ENCODE data around the gene BSND. TPM values are rescaled to one million over a fixed set of nuclear protein-coding genes. Genes with fewer than 3 reads are reported as not detected.

BSND gene
- total RNA-seq, 1 experiment from 2014 or later, result not detected

DNA sequence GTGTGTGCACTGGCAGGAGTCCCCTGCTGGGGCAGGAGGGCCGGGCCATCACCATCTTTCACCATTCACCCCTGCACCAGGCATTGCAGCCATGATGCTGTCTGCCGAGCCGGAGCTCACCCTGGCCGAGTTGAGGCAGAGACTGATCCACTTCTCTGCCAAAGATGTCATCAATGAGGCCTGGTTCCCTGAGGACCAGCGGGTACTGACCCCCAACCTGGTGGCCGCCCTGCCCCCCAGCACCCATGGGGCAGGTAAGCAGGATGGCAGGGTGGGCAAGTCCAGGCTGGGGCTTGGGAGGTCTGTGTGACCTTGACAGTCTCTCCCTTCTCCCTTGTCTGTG, 59.2 kb downstream of the BSND start:
- no peaks in the 10 kb centered on the region for H3K9me3 ChIP-seq (ENCODE audit: low read length)
- H3K79me2 ChIP-seq (ENCODE audit: low read length), result no peaks in the 10 kb centered on the region
- no peak overlapping the region for H2AFZ ChIP-seq (ENCODE audit: low read length)
- H3K4me3 ChIP-seq (ENCODE audit: low read length), result no peak overlapping the region
- no peaks in the 10 kb centered on the region for H3K27me3 ChIP-seq (ENCODE audit: low read length)
- intact Hi-C loops (cut with micrococcal nuclease), result no loop called here
- DNase-seq, result no peak
- ATAC-seq, result no peak
- H3F3A ChIP-seq (ENCODE audit: low read length, unreplicated experiment), result no peaks in the 10 kb centered on the region
- no peaks in the 10 kb centered on the region for H3K36me3 ChIP-seq (ENCODE audit: low read depth, low read length)
- POLR2A ChIA-PET (ENCODE audit: unreplicated experiment), result no interaction called here
- no peak overlapping the region for H3K27ac ChIP-seq (ENCODE audit: low read length)
- CTCF ChIA-PET, result no interaction called here
- H3K4me2 ChIP-seq (ENCODE audit: low read length), result no peak overlapping the region
- no TSS peak for BruUV-seq (replicated peaks)
- H4K20me1 ChIP-seq (ENCODE audit: low read length), result no peaks in the 10 kb centered on the region
- H3K4me1 ChIP-seq (ENCODE audit: insufficient read depth, low read length), result no peaks in the 10 kb centered on the region
- H3K9ac ChIP-seq (ENCODE audit: low read length), result no peak overlapping the region
- TF ChIP-seq, protein P1, sequence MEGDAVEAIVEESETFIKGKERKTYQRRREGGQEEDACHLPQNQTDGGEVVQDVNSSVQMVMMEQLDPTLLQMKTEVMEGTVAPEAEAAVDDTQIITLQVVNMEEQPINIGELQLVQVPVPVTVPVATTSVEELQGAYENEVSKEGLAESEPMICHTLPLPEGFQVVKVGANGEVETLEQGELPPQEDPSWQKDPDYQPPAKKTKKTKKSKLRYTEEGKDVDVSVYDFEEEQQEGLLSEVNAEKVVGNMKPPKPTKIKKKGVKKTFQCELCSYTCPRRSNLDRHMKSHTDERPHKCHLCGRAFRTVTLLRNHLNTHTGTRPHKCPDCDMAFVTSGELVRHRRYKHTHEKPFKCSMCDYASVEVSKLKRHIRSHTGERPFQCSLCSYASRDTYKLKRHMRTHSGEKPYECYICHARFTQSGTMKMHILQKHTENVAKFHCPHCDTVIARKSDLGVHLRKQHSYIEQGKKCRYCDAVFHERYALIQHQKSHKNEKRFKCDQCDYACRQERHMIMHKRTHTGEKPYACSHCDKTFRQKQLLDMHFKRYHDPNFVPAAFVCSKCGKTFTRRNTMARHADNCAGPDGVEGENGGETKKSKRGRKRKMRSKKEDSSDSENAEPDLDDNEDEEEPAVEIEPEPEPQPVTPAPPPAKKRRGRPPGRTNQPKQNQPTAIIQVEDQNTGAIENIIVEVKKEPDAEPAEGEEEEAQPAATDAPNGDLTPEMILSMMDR (conservative IDR thresholded peaks at IDR 0.05; ENCODE audit: low read depth, low read length), result no peak
- TF ChIP-seq EZH2 (IDR thresholded peaks at IDR 0.05; ENCODE audit: low read length, unreplicated experiment) (no peak), EZH2phosphoT487 (IDR thresholded peaks at IDR 0.05; ENCODE audit: borderline replicate concordance, low read length) (no peak)
- H3K9me2 ChIP-seq (replicated peaks; ENCODE audit: low read length), result no peaks in the 10 kb centered on the region

DNA sequence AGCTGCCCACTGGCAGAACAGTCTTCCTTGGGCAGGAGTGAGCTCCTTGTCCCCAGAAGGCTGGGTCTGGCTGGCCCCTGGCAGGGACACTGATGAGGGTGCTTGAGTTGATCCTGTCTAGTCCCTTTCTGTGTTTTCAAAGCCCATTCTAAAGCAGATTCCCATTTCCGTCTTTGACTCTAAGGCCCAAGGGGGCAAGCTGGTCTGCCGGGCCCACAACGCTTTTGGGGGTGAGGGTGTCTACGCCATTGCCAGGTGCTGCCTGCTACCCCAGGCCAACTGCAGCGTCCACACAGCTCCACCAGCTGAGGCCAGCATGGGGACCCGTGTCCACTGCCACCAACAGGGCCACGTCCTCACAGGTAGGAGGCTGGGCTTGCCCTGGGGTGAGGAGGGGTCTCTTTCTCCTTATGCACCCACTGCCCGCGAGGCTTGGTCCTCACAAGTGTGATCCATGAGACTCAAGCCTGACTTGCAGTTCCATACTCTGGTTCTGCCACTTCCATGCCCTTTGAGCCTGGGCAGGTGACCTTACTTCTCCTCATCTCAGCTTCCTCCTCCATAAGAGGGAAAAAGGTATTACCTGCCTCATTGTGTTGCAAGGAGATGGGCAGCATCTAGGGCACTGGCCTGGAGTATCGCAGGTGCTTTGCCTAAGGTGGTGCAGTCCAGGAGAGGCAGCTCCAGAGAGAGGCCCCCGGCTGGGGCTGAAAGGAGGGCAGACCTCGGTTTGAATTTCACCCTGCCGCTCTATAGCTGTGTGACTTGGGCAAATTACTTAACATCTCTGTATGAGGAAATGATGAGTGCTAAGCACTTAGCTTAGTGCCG, 60.8 kb downstream of the BSND start:
- CTCF ChIA-PET, result no interaction called here
- H3K9me2 ChIP-seq (replicated peaks; ENCODE audit: low read length), result no peaks in the 10 kb centered on the region

More for the DNA sequence above, 60.8 kb downstream of the BSND start:
- POLR2A ChIA-PET (ENCODE audit: unreplicated experiment), result no interaction called here
- Histone ChIP-seq H3K9me3 (ENCODE audit: low read length) (no peaks in the 10 kb centered on the region), H3K79me2 (ENCODE audit: low read length) (no peaks in the 10 kb centered on the region), H3K27me3 (ENCODE audit: low read length) (no peaks in the 10 kb centered on the region), H3K9ac (ENCODE audit: low read length) (no peak overlapping the region), H3F3A (ENCODE audit: low read length, unreplicated experiment) (no peaks in the 10 kb centered on the region), H3K27ac (ENCODE audit: low read length) (no peak overlapping the region), H3K4me1 (ENCODE audit: insufficient read depth, low read length) (no peaks in the 10 kb centered on the region), H4K20me1 (ENCODE audit: low read length) (no peaks in the 10 kb centered on the region), H3K4me2 (ENCODE audit: low read length) (no peak overlapping the region), H3K4me3 (ENCODE audit: low read length) (no peak overlapping the region), H3K36me3 (ENCODE audit: low read depth, low read length) (no peaks in the 10 kb centered on the region), H2AFZ (ENCODE audit: low read length) (no peak overlapping the region)
- no TSS peak for BruUV-seq (replicated peaks)
- intact Hi-C loops (cut with micrococcal nuclease), result no loop called here
- TF ChIP-seq, protein P1 (conservative IDR thresholded peaks at IDR 0.05; ENCODE audit: low read depth, low read length), result no peak
- TF ChIP-seq EZH2 (IDR thresholded peaks at IDR 0.05; ENCODE audit: low read length, unreplicated experiment) (no peak), EZH2phosphoT487 (IDR thresholded peaks at IDR 0.05; ENCODE audit: borderline replicate concordance, low read length) (no peak)
- DNase-seq (no peak), ATAC-seq (no peak)

Measured in PC-3 (cell line).